HEK293 (cell line): ENCODE measurements around the gene SARNP.
A peak's percentile ranks its signal among the peaks of the same experiment; 100 is the strongest.

Source experiments
- BCL11B ChIP-seq: fragments of 450-650 bp; formaldehyde crosslinking; IDR thresholded peaks from 2 replicates; pipeline ENCODE4 v1.5.1; 2016; ENCODE audit warnings: low read depth, missing biosample characterization, missing genetic modification characterization
- PATZ1 ChIP-seq: fragments of 450-650 bp; formaldehyde crosslinking; IDR thresholded peaks from 2 replicates; pipeline ENCODE4 v1.5.1; 2016; ENCODE audit warnings: missing biosample characterization, missing genetic modification characterization
- REST ChIP-seq: fragments of 450-650 bp; formaldehyde crosslinking; IDR thresholded peaks from 2 replicates; pipeline ENCODE4 v1.5.1; 2016; ENCODE audit warnings: missing biosample characterization, missing genetic modification characterization
- SP3 ChIP-seq: fragments of 450-650 bp; formaldehyde crosslinking; IDR thresholded peaks from 2 replicates; pipeline ENCODE4 v1.5.1; 2016; ENCODE audit warnings: missing biosample characterization, missing genetic modification characterization
- TCF7L2 ChIP-seq: IDR thresholded peaks from 2 replicates; pipeline ENCODE4 v1.6.1; 2011; ENCODE audit warnings: low read depth, mild to moderate bottlenecking, inconsistent platforms, low read length, moderate library complexity, borderline replicate concordance
- ZBTB10 ChIP-seq: fragments of 450-650 bp; formaldehyde crosslinking; IDR thresholded peaks from 2 replicates; pipeline ENCODE4 v1.5.1; 2016; ENCODE audit warnings: missing biosample characterization, missing genetic modification characterization
- ZBTB17 ChIP-seq: fragments of 450-650 bp; formaldehyde crosslinking; IDR thresholded peaks from 2 replicates; pipeline ENCODE4 v1.5.1; 2016; ENCODE audit warnings: missing biosample characterization, missing genetic modification characterization
- ZBTB49 ChIP-seq: fragments of 450-650 bp; formaldehyde crosslinking; IDR thresholded peaks from 2 replicates; pipeline ENCODE4 v1.5.1; 2016; ENCODE audit warnings: missing biosample characterization, missing genetic modification characterization, low read depth
- ZNF132 ChIP-seq: fragments of 450-650 bp; formaldehyde crosslinking; IDR thresholded peaks from 2 replicates; pipeline ENCODE4 v1.5.1; 2017; ENCODE audit warnings: missing biosample characterization, missing genetic modification characterization, borderline replicate concordance
- ZNF146 ChIP-seq: fragments of 450-650 bp; formaldehyde crosslinking; IDR thresholded peaks from 2 replicates; pipeline ENCODE4 v1.5.1; 2016; ENCODE audit warnings: missing biosample characterization, missing genetic modification characterization
- ZNF18 ChIP-seq: fragments of 450-650 bp; formaldehyde crosslinking; IDR thresholded peaks from 2 replicates; pipeline ENCODE4 v1.5.1; 2016; ENCODE audit warnings: missing biosample characterization, missing genetic modification characterization
- ZNF302 ChIP-seq: fragments of 450-650 bp; formaldehyde crosslinking; IDR thresholded peaks from 2 replicates; pipeline ENCODE4 v1.5.1; 2016; ENCODE audit warnings: missing biosample characterization, missing genetic modification characterization, low read depth
- ZNF366 ChIP-seq: fragments of 450-650 bp; formaldehyde crosslinking; conservative IDR thresholded peaks from 2 replicates; pipeline ENCODE4 v1.5.1; 2016; ENCODE audit warnings: missing biosample characterization, missing genetic modification characterization
- ZNF449 ChIP-seq: fragments of 450-650 bp; formaldehyde crosslinking; IDR thresholded peaks from 2 replicates; pipeline ENCODE4 v1.5.1; 2017; ENCODE audit warnings: missing biosample characterization, mild to moderate bottlenecking, missing genetic modification characterization, moderate library complexity
- ZNF501 ChIP-seq: fragments of 450-650 bp; formaldehyde crosslinking; IDR thresholded peaks from 2 replicates; pipeline ENCODE4 v1.5.1; 2016; ENCODE audit warnings: missing biosample characterization, missing genetic modification characterization
- ZNF548 ChIP-seq: fragments of 450-650 bp; formaldehyde crosslinking; IDR thresholded peaks from 2 replicates; pipeline ENCODE4 v1.5.1; 2016; ENCODE audit warnings: missing biosample characterization, missing genetic modification characterization
- ZNF580 ChIP-seq: fragments of 450-650 bp; formaldehyde crosslinking; IDR thresholded peaks from 2 replicates; pipeline ENCODE4 v1.5.1; 2016; ENCODE audit warnings: missing biosample characterization, missing genetic modification characterization
- ZNF585B ChIP-seq: fragments of 450-650 bp; formaldehyde crosslinking; IDR thresholded peaks from 2 replicates; pipeline ENCODE4 v1.5.1; 2016; ENCODE audit warnings: missing biosample characterization, missing genetic modification characterization
- ZNF600 ChIP-seq: fragments of 450-650 bp; formaldehyde crosslinking; IDR thresholded peaks from 2 replicates; pipeline ENCODE4 v1.5.1; 2016; ENCODE audit warnings: missing biosample characterization, missing genetic modification characterization
- ZNF623 ChIP-seq: fragments of 450-650 bp; formaldehyde crosslinking; IDR thresholded peaks from 2 replicates; pipeline ENCODE4 v1.5.1; 2016; ENCODE audit warnings: missing biosample characterization, missing genetic modification characterization
- ZNF624 ChIP-seq: fragments of 450-650 bp; formaldehyde crosslinking; IDR thresholded peaks from 2 replicates; pipeline ENCODE4 v1.5.1; 2017; ENCODE audit warnings: missing biosample characterization, missing genetic modification characterization
- ZNF629 ChIP-seq: fragments of 450-650 bp; formaldehyde crosslinking; IDR thresholded peaks from 2 replicates; pipeline ENCODE4 v1.5.1; 2017; ENCODE audit warnings: missing biosample characterization, missing genetic modification characterization
- ZNF664 ChIP-seq: fragments of 450-650 bp; formaldehyde crosslinking; IDR thresholded peaks from 2 replicates; pipeline ENCODE4 v1.5.1; 2016; ENCODE audit warnings: missing biosample characterization, missing genetic modification characterization
- ZSCAN16 ChIP-seq: fragments of 450-650 bp; formaldehyde crosslinking; IDR thresholded peaks from 2 replicates; pipeline ENCODE4 v1.5.1; 2016; ENCODE audit warnings: missing biosample characterization, missing genetic modification characterization

The SARNP gene

GRCh38 chr12:55736780-55737580, 80.5 kb downstream of the SARNP start (continued):
- TF ChIP-seq REST (tag by site-specific recombination) (no peak), ZNF302 (tag by site-specific recombination) (no peak), ZNF132 (no peak), ZSCAN16 (tag by site-specific recombination) (no peak), ZBTB10 (tag by site-specific recombination) (peak; percentile 14; the same call in 1 of the 2 replicates), ZNF600 (peak; percentile 48; the same call in 1 of the 2 replicates), ZNF629 (tag by site-specific recombination) (no peak), ZNF146 (tag by site-specific recombination) (no peak), ZNF585B (tag by site-specific recombination) (no peak), BCL11B (no peak), TCF7L2 (no peak), ZNF366 (peak; percentile 63), ZBTB17 (tag by site-specific recombination) (peak; percentile 85), PATZ1 (tag by site-specific recombination) (0 out of 2 replicates have a peak, but pooled peaks have one; percentile 25), ZNF624 (no peak), ZNF548 (no peak), ZNF18 (tag by site-specific recombination) (no peak), SP3 (tag by site-specific recombination) (no peak), ZBTB49 (tag by site-specific recombination) (no peak), ZNF449 (tag by site-specific recombination) (no peak), ZNF580 (tag by site-specific recombination) (peak; percentile 55; the same call in 1 of the 2 replicates), ZNF664 (no peak), ZNF501 (tag by site-specific recombination) (peak; percentile 79; the same call in 1 of the 2 replicates), ZNF623 (tag by site-specific recombination) (no peak)
